HG03139 (cell line): ENCODE data around the gene PCDHB8.
"Not testable (repeated sequence)": the region's sequence is repeated elsewhere in the genome, so short reads cannot be mapped to it uniquely, and the experiment has no call there.

Experiments used
- ATAC-seq: cut with Tn5 transposase; IDR thresholded peaks from one replicate; pipeline ENCODE4 v1.9.1; 2021; ENCODE audit not compliant: unreplicated experiment

Gene PCDHB8

DNA sequence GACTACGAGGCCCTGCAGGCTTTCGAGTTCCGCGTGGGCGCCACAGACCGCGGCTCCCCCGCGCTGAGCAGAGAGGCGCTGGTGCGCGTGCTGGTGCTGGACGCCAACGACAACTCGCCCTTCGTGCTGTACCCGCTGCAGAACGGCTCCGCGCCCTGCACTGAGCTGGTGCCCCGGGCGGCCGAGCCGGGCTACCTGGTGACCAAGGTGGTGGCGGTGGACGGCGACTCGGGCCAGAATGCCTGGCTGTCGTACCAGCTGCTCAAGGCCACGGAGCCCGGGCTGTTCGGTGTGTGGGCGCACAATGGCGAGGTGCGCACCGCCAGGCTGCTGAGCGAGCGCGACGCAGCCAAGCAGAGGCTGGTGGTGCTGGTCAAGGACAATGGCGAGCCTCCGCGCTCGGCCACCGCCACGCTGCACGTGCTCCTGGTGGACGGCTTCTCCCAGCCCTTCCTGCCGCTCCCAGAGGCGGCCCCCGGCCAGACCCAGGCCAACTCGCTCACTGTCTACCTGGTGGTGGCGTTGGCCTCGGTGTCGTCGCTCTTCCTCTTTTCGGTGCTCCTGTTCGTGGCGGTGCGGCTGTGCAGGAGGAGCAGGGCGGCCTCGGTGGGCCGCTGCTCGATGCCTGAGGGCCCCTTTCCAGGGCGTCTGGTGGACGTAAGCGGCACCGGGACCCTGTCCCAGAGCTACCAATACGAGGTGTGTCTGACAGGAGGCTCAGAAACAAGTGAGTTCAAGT is 6.7 kb downstream of the PCDHB8 start:
- not testable (repeated sequence) for ATAC-seq

- no peak for ATAC-seq
Measured at GRCh38 chr5:141186897-141187512, 9.4 kb downstream of the PCDHB8 start, which contains the start of gene PCDHB9. Gene PCDHB9, plus strand, starts transcription at chr5:141187161. Its CDS starts 158 bp downstream, at chr5:141187319.

DNA sequence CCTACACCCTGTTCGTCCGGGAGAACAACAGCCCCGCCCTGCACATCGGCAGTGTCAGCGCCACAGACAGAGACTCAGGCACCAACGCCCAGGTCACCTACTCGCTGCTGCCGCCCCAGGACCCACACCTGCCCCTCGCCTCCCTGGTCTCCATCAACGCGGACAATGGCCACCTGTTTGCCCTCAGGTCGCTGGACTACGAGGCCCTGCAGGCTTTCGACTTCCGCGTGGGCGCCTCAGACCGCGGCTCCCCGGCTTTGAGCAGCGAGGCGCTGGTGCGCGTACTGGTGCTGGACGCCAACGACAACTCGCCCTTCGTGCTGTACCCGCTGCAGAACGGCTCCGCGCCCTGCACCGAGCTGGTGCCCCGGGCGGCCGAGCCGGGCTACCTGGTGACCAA is 11.1 kb downstream of the PCDHB8 start:
- ATAC-seq = not testable (repeated sequence)

DNA sequence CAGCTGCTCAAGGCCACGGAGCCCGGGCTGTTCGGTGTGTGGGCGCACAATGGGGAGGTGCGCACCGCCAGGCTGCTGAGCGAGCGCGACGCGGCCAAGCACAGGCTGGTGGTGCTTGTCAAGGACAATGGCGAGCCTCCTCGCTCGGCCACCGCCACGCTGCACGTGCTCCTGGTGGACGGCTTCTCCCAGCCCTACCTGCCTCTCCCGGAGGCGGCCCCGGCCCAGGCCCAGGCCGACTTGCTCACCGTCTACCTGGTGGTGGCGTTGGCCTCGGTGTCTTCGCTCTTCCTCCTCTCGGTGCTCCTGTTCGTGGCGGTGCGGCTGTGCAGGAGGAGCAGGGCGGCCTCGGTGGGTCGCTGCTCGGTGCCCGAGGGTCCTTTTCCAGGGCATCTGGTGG is 11.5 kb downstream of the PCDHB8 start:
- not testable (repeated sequence) for ATAC-seq

DNA sequence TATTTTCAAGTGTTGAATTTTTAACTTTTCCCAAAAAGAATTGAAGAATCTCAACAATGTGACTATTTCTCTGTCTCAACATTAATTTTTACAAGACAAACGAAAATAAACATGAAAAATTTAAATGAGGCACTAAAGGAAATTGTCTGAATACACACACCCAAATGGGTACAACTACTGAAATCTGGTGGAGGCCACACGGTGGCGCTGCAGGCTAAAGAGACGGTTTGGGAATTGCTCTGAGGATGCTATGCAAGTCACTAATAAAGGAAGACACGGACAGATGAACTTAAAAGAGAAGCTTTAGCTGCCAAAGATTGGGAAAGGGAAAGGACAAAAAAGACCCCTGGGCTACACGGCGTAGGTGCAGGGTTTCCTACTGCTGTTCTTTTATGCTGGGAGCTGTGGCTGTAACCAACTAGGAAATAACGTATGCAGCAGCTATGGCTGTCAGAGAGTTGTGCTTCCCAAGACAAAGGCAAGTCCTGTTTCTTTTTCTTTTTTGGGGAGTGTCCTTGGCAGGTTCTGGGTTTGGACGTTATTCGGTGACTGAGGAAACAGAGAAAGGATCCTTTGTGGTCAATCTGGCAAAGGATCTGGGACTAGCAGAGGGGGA is 14.6 kb downstream of the PCDHB8 start, which contains the start of gene PCDHB10:
PCDHB10 (plus strand) TSS at position 244 of the 616 bp plus-strand sequence; CDS start at position 444, 200 bp downstream.
- no peak for ATAC-seq

DNA sequence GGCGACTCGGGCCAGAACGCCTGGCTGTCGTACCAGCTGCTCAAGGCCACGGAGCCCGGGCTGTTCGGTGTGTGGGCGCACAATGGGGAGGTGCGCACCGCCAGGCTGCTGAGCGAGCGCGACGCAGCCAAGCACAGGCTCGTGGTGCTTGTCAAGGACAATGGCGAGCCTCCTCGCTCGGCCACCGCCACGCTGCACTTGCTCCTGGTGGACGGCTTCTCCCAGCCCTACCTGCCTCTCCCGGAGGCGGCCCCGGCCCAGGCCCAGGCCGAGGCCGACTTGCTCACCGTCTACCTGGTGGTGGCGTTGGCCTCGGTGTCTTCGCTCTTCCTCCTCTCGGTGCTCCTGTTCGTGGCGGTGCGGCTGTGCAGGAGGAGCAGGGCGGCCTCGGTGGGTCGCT is 16.7 kb downstream of the PCDHB8 start:
- not testable (repeated sequence) for ATAC-seq

- ATAC-seq = no peak
Measured at GRCh38 chr5:141196363-141196762, 18.8 kb downstream of the PCDHB8 start.

DNA sequence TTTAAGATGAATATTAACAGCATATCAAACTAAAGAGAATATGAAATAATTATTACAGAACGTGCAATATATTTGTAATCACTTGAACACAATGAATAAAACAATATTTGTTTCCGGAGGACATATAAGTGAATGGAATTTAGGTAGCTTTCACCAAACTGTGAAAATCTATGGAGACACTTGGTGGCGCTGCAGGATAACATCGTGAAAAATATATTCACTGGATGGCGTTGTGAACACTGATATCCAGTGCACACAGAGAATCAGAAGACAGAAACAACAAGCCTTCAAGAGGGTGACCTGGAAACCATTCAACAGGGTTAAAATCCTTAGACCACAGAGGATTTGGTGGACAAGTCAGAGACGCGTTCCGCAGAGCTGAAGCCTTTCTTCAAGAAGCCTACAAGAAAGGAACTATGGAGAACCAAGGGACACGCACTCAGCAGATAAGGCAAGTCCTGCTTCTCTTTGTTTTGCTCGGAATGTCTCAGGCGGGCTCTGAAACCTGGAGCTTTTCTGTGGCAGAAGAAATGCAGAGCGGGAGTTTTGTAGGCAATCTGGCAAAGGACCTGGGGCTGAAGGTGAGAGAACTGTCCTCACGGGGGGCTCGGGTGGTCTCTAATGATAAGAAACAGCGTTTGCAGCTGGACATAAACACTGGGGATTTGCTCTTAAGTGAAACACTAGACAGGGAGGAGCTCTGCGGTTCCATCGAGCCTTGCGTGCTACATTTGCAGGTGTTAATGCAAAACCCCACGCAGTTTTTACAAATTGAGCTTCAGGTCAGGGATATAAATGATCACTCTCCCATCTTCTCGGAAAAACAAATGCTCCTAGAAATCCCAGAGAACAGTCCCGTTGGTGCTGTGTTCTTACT is 22.0 kb downstream of the PCDHB8 start, which contains the start of gene PCDHB11:
PCDHB11 (plus strand) TSS at position 269 of the 877 bp plus-strand sequence; CDS start at position 417, 148 bp downstream.
- no peak for ATAC-seq

GRCh38 chr5:141201126-141201525 is 23.5 kb downstream of the PCDHB8 start:
- ATAC-seq = not testable (repeated sequence)

GRCh38 chr5:141201646-141202045 is 24.1 kb downstream of the PCDHB8 start:
- not testable (repeated sequence) for ATAC-seq

DNA sequence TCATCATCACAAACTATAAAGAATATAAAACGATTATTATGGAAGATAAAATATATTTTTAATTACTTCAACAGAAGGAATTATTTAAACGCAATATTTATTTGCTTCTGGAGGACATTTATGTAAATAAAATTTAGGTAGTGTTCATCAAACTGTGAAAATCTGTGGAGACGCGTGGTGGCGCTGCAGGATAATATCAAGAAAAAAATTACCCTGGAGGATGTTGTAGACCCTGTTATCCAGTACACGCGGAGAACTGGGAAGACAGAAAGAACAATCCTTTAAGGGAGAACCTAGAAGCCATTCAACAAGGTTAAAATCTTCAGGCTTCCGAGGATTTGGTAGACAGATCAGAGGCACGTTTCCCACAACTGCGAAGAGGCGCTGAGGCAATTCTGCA is 30.9 kb downstream of the PCDHB8 start, which contains the start of gene PCDHB12:
PCDHB12 (plus strand) TSS at position 242 of the 400 bp plus-strand sequence. CDS start 189 bp downstream, outside the sequence.
- no peak for ATAC-seq

DNA sequence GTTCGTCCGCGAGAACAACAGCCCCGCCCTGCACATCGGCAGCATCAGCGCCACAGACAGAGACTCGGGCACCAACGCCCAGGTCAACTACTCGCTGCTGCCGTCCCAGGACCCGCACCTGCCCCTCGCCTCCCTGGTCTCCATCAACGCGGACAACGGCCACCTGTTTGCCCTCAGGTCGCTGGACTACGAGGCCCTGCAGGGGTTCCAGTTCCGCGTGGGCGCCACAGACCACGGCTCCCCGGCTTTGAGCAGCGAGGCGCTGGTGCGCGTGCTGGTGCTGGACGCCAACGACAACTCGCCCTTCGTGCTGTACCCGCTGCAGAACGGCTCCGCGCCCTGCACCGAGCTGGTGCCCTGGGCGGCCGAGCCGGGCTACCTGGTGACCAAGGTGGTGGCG is 32.7 kb downstream of the PCDHB8 start:
- not testable (repeated sequence) for ATAC-seq

DNA sequence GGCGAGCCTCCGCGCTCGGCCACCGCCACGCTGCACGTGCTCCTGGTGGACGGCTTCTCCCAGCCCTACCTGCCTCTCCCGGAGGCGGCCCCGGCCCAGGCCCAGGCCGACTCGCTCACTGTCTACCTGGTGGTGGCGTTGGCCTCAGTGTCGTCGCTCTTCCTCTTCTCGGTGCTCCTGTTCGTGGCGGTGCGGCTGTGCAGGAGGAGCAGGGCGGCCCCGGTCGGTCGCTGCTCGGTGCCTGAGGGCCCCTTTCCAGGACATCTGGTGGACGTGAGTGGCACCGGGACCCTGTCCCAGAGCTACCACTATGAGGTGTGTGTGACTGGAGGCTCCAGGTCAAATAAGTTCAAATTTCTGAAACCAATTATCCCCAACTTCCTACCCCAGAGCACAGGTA is 33.3 kb downstream of the PCDHB8 start:
- ATAC-seq = not testable (repeated sequence)

DNA sequence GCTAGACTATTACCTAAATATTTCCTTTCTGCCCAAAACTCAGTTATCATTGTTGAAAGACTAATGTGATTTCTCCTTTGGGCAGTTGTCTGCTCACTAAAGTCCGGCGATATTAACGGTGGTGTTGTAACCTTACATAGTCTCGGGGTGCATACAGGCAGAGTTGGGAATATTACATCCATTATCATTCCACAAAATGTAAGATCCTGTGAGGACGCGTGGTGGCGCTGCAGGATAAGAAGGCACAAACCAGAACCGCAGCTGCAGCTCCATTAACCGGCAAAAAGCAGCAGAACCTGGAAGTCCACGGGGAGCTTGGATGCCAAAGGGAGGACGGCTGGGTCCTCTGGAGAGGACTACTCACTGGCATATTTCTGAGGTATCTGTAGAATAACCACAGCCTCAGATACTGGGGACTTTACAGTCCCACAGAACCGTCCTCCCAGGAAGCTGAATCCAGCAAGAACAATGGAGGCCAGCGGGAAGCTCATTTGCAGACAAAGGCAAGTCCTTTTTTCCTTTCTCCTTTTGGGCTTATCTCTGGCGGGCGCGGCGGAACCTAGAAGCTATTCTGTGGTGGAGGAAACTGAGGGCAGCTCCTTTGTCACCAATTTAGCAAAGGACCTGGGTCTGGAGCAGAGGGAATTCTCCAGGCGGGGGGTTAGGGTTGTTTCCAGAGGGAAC is 36.2 kb downstream of the PCDHB8 start, which contains the start of gene PCDHB13:
PCDHB13 (plus strand) TSS at position 264 of the 684 bp plus-strand sequence; CDS start at position 469, 205 bp downstream.
- not testable (repeated sequence) for ATAC-seq

- not testable (repeated sequence) for ATAC-seq
Measured at GRCh38 chr5:141214583-141214982, 37.0 kb downstream of the PCDHB8 start.

- ATAC-seq = not testable (repeated sequence)
Measured at GRCh38 chr5:141215504-141215903, 37.9 kb downstream of the PCDHB8 start.

DNA sequence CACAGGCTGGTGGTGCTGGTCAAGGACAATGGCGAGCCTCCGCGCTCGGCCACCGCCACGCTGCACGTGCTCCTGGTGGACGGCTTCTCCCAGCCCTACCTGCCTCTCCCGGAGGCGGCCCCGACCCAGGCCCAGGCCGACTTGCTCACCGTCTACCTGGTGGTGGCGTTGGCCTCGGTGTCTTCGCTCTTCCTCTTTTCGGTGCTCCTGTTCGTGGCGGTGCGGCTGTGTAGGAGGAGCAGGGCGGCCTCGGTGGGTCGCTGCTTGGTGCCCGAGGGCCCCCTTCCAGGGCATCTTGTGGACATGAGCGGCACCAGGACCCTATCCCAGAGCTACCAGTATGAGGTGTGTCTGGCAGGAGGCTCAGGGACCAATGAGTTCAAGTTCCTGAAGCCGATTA is 38.4 kb downstream of the PCDHB8 start:
- not testable (repeated sequence) for ATAC-seq

DNA sequence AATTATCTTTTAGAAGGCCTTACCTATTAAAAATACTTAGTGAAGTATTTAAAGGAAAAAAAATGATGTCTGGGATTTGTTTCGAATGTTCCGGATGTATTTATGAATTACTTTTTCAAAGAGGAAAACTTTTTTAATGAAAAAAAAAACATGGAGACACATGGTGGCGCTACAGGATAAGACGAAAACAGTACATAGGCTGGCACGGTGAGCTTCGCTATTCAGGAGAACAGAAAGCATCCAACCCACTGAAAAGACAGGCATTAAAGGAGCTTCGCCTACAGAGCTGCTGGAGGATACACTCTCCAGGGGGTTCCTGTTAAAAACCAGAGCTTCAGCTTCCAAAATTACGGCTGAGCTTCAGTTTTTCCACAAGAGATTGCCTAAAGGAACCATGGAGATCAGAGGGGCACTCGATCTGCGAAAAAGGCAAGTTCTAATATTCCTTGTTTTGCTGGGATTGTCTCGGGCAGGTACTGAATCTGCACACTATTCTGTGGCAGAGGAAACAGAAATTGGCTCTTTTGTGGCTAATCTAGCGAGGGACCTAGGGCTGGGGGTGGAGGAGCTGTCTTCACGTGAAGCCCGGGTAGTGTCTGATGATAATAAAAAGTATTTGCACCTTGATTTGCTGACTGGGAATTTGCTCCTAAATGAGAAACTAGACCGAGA is 45.7 kb downstream of the PCDHB8 start, which contains the start of gene PCDHB14:
PCDHB14 (plus strand) TSS at position 232 of the 672 bp plus-strand sequence; CDS start at position 395, 163 bp downstream.
- ATAC-seq = no peak

DNA sequence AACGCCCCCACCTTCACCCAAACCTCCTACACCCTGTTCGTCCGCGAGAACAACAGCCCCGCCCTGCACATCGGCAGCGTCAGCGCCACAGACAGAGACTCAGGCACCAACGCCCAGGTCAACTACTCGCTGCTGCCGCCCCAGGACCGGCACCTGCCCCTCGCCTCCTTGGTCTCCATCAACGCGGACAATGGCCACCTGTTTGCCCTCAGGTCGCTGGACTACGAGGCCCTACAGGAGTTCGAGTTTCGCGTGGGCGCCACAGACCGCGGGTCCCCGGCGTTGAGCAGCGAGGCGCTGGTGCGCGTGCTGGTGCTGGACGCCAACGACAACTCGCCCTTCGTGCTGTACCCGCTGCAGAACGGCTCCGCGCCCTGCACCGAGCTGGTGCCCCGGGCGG is 47.3 kb downstream of the PCDHB8 start:
- ATAC-seq = not testable (repeated sequence)
